Measurements from ENCODE around the gene CAMKK1.

DNA sequence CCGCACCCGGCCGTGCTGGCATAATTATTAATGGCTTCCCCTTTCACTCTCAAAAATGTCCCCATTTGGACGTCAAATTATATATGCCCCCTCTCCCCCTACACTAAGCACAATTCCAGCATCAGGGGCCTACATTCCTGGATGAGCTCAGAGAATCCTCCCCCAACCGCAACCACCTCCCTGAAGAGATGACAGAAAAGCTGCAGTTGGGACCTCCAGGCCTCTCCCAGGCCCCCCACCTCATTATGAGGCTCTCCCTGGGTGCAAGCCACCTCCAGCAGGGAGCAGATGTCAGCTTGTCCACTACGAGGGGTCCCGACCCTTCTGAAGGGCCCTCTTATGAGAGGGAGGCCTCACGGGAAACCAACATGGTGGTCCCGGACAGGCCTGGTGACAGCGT, 28.3 kb downstream of the CAMKK1 start:
- TF ChIP-seq CTCF (IDR thresholded peaks at IDR 0.05): no peak
- TF ChIP-seq POLR2A (IDR thresholded peaks at IDR 0.05): no peak
